NCI-H128 (cell line): Measurements from ENCODE around the gene RYR3.

ENCODE experiments used
- DNase-seq: peaks from one replicate; lab custom pipeline; 2025; ENCODE audit not compliant: unreplicated experiment; lab: John Stamatoyannopoulos, UW

The RYR3 gene

DNA sequence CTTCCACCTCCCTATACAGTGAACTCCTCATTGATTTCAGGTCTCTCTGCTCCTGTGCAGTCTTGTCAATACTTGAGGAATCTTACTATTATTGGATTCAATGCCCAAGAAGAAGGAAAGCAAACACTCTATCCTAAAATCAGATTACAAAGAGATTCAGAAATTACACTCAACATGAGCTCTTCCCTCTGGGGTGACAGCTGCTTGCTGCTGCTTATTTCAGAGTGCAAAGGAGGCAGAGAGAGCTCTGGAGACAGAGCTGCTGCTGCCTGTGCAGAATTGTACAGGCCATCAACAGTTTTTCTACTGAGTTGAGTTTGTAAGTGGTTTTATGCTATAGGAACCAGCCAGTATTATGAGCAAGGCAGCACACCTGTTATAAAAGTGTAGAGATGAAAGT lies 7.1 kb downstream of the RYR3 start:
- DNase-seq: no peak

GRCh38 chr15:33320017-33320416 lies 9.2 kb downstream of the RYR3 start:
- no peak for DNase-seq

DNA sequence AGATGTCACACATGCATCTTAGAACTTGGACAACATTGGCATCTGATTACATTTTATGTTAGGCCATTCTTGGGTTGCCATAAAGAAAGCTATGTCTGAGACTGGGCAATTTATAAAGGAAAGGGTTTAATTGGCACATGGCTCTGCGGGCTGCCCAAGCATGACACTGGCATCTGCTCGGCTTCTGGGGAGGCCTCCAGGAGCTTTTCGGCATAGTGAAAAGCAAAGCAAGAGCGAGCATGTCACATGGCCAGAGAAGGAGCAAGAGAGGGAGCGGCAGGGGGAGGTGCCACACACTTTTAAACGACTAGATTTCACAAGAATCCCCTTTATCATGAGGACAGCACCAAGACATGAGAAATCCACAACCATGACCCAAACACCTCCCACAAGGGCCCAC lies 11.3 kb downstream of the RYR3 start:
- DNase-seq: no peak

DNA sequence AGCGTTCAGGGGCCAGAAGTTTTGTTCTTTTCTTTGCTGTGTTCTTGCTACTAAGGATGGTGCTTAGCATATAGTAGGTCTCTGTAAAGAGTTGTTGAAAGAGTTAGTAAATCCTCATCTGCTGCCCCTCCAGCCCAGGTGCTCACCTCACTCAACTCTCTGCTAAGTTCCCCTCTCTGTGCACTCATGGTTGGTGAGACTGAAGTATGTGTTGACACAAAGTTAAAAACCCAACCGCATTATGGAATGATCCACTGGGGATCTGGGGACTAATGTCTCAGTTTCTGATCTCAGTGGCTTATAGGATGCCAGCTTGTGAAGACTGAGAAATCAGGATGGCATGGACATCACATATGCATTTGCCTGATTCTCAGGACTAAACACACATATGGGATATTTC lies 13.8 kb downstream of the RYR3 start:
- DNase-seq: no peak

GRCh38 chr15:33326908-33327307 lies 16.1 kb downstream of the RYR3 start:
- no peak for DNase-seq

DNA sequence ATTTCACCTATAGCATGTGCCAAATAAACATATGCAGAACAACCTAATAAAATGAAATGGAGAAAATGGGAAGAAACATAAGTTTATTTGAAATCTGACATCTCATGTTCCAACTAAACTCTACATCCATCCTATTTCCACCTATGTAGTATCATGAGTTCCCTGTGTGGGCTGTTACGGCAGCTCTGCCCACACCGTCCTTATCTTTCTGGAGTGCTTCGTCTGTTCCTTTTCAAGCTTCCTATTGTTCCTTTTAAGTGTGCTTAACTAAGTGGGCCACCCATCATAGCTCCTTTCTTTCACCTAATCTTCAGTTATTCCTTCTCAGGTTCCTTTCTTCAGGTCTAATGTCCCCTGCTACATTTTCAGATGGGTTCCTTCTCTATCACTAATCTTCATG lies 17.3 kb downstream of the RYR3 start:
- no peak for DNase-seq

- no peak for DNase-seq
Measured at GRCh38 chr15:33329457-33329856, 18.7 kb downstream of the RYR3 start.

- DNase-seq: no peak
Measured at GRCh38 chr15:33330931-33331330, 20.2 kb downstream of the RYR3 start.

DNA sequence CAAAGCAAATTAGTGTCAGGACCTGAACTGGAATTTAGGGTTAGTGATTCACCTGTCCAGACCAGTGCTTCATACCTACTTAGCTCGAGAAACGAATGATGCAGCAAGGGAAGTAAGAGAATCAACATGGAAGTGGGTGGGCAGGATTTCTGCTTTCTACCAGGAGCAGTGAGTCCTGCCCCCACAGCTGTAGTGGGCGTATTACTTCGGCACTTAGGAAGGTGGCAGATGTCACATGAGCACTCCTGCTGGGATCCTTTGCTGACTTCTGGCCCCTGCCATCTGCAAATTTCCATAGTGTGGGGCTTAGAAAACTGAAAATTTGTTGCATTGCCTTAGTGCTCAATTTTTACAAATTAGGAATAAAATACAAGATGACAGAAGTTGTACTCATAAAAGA lies 31.2 kb downstream of the RYR3 start:
- no peak for DNase-seq

DNA sequence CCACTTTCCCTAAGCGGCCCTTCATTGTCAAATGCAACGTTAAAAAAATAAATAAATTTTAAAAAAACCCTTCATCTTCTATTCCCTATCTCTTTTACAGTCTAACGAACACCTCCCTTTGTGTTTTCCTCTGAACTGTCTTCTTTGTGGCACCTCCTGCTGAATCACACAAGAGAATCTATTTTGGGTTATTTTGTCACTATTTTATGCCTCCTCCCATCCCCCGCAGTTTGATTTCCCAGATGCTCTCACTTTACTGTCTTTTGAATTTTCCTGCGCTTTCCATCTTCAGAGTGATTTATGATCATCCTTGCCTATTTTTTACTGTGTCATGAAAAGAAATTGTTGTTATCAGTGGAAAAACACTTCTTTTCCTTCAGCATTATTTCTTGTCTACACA lies 32.5 kb downstream of the RYR3 start:
- DNase-seq: no peak

- DNase-seq: no peak
Measured at GRCh38 chr15:33344111-33344510, 33.3 kb downstream of the RYR3 start.

DNA sequence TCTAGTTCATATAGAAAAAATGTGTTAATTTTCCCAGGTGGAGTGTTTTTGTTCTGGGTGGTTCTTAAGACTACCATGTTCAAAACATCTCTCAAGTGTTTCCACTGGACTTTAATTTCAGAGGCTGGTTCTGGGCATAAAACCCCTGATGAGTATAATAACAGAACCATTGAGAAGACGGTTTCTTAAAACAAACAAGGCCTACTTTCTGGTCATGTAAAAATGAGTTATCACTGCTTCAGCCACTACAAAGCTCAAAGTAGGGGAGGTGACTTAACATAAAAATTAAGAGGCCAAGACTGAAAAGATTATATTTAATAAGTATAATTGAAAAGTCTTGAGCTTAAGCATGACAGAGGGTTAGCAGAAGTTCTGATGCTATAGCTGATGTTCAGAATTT lies 33.8 kb downstream of the RYR3 start:
- DNase-seq: no peak

- DNase-seq: no peak
Measured at GRCh38 chr15:33354411-33354810, 43.6 kb downstream of the RYR3 start.

GRCh38 chr15:33357845-33358244 lies 47.1 kb downstream of the RYR3 start:
- no peak for DNase-seq

GRCh38 chr15:33358306-33358705 lies 47.5 kb downstream of the RYR3 start:
- no peak for DNase-seq

GRCh38 chr15:33360886-33361285 lies 50.1 kb downstream of the RYR3 start:
- no peak for DNase-seq

GRCh38 chr15:33369941-33370622 lies 59.3 kb downstream of the RYR3 start:
- no peak for DNase-seq

- no peak for DNase-seq
Measured at GRCh38 chr15:33370623-33371020, 59.9 kb downstream of the RYR3 start.

- no peak for DNase-seq
Measured at GRCh38 chr15:33371159-33371558, 60.4 kb downstream of the RYR3 start.

DNA sequence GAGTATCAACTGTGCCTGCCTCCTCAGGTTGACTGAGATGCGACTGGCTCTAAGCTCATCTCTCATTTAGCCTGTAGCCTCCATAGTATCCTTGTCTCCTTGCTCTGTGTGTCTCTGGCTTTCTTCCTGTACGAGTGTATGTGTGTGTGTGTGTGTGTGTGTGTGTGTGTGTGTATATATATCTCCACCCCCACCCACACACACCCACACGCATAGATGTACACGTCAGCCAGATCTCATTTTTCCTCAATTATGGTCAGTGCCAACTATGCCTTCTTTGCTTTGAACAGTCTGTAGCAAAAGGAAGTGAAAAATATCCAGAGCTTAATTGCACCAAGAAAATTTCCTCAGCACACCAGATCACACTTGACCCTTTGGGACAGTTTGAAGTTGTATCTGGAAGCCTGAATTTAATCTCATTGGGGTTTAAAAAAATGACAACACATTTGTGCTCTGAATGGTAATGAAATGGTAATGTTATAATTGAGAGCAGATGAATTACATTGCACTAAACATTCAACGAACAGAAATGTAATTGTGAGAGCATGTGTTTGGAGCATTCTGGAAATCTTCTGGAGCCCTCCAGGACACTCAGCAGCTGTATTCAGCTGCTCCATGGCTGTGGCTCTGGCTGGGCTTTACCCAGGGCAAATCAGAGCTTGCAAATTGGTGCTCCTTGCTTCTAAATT lies 63.6 kb downstream of the RYR3 start:
- DNase-seq: no peak

DNA sequence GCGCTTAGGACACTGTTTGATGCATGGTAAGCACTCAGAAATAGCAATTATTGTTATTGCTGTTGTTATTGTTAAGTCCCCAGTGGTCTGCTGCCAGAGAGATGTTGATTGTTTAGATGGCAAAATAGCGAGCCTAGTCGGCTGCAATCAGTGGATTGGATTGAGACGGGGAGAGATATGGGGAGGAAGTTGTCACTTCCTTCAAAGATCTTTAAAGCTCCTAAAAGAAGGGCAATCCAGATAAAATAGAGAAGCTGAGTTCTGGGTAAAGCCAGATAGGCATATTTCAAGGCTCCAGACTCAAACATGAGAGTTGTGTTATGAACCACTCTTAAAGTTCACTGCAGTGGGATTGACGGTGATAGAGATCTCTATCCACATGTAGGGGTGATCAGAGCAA lies 64.5 kb downstream of the RYR3 start:
- DNase-seq: no peak

GRCh38 chr15:33377204-33377603 lies 66.4 kb downstream of the RYR3 start:
- DNase-seq: no peak
